Measurements from ENCODE around the gene CCL16.

CCL16 gene

DNA sequence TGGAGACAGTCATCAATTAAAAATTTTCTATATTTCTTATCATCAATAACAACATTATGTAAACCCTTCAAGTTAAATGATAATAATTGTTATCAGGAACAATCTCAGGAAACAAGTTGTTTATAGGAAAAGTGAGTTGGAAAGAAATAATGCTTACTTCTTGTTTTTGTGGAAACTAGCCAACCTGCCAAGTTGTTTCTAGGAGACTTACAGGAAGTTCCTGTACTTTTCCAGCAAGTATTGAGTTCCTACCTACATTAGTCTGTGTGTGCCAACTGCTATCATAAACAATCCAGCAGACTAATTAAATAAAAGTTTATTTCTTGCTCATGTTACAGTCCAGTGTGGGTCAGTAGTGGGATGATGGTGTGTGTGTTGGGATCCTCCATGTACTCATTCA lies 6.9 kb upstream of the CCL16 start:
- no peak overlapping the region for H3K4me3 ChIP-seq (ENCODE audit: control insufficient read depth, low read depth, low read length)
- TF ChIP-seq, protein P1, sequence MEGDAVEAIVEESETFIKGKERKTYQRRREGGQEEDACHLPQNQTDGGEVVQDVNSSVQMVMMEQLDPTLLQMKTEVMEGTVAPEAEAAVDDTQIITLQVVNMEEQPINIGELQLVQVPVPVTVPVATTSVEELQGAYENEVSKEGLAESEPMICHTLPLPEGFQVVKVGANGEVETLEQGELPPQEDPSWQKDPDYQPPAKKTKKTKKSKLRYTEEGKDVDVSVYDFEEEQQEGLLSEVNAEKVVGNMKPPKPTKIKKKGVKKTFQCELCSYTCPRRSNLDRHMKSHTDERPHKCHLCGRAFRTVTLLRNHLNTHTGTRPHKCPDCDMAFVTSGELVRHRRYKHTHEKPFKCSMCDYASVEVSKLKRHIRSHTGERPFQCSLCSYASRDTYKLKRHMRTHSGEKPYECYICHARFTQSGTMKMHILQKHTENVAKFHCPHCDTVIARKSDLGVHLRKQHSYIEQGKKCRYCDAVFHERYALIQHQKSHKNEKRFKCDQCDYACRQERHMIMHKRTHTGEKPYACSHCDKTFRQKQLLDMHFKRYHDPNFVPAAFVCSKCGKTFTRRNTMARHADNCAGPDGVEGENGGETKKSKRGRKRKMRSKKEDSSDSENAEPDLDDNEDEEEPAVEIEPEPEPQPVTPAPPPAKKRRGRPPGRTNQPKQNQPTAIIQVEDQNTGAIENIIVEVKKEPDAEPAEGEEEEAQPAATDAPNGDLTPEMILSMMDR (IDR thresholded peaks at IDR 0.05; ENCODE audit: control insufficient read depth, insufficient read depth, low read depth, low read length, missing control alignments) = no peak
- DNase-seq (ENCODE audit: low read depth) = no peak

DNA sequence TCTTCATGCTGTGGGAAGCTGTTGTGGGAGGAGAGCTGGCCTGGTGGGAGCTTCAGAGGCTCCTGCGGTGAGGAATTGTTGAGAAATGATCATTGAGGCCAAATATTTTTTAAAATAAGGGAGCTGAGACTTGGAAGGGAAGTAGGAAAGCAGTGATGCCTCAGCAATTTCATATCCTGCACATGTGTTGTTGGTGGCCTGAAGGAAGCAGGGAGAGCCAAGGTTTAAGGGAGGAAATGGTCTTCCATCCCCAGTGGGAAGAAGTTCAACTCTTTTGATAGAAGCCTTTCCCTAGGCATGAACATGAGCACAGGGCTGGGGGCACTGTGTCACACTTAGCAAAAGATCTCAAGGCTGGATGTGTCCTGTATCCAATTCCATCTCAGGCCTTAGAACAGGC lies 5.3 kb upstream of the CCL16 start, which contains the start of gene CCL14:
CCL14 (minus strand) TSS at position 87 of the 400 bp plus-strand sequence; CDS start at position 7, 80 bp downstream.
- DNase-seq (ENCODE audit: low read depth) = no peak
- no peak within 1 kb of the TSS for H3K4me3 ChIP-seq (ENCODE audit: control insufficient read depth, low read depth, low read length)
- TF ChIP-seq, protein P1 (IDR thresholded peaks at IDR 0.05; ENCODE audit: control insufficient read depth, insufficient read depth, low read depth, low read length, missing control alignments) = no peak

DNA sequence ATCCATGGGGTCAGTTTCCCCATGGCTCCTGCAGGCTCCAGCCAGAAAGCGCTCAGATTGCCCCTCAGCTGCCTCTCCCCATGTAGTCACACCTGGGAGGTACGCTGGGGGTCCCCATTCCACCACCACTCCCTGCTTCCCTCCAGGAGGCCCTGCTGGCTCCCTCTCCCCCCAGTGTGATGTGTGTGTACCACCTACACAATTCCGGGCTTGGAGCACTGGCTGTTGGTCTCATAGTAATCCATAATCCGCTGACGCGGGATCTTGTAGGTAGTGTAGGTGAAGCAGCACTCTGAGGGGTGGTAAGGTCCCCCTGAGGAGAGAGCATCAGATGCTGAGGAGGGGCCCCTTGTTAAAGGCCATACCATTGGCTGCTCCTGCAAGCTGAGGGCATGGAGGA lies 2.8 kb upstream of the CCL16 start:
- TF ChIP-seq, protein P1 (IDR thresholded peaks at IDR 0.05; ENCODE audit: control insufficient read depth, insufficient read depth, low read depth, low read length, missing control alignments) = no peak
- DNase-seq (ENCODE audit: low read depth) = no peak
- H3K4me3 ChIP-seq (ENCODE audit: control insufficient read depth, low read depth, low read length) = no peak overlapping the region

GRCh38 chr17:35982409-35983191 lies 1.3 kb upstream of the CCL16 start:
- DNase-seq (ENCODE audit: low read depth) = no peak
- H3K4me3 ChIP-seq (ENCODE audit: control insufficient read depth, low read depth, low read length) = no peak overlapping the region
- TF ChIP-seq, protein P1 (IDR thresholded peaks at IDR 0.05; ENCODE audit: control insufficient read depth, insufficient read depth, low read depth, low read length, missing control alignments) = no peak

DNA sequence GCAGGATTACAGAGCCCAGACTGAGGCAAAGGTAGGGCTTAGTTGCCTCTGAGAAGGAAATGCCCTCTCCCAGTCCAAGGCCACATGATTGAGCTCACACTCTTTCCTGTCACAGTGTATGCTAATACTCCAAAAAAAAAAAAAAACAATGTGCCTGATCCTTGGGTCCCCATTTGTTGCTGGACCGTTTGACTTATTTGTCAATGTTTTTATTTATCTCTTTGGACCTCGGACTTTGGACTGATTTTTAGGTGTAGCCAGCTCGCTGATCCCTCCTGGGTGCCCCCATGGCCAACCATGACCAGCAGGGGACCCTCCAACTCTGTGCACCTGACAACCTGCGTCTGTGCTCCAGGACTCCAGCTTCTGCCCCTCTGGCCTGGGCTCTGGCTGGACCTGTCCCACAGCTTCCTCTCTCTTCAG lies 622 bp upstream of the CCL16 start:
- no peak for DNase-seq (ENCODE audit: low read depth)
- H3K4me3 ChIP-seq (ENCODE audit: control insufficient read depth, low read depth, low read length) = no peak overlapping the region
- TF ChIP-seq, protein P1 (IDR thresholded peaks at IDR 0.05; ENCODE audit: control insufficient read depth, insufficient read depth, low read depth, low read length, missing control alignments) = no peak

- TF ChIP-seq, protein P1 (IDR thresholded peaks at IDR 0.05; ENCODE audit: control insufficient read depth, insufficient read depth, low read depth, low read length, missing control alignments) = no peak
- no peak for DNase-seq (ENCODE audit: low read depth)
- no peak overlapping the region for H3K4me3 ChIP-seq (ENCODE audit: control insufficient read depth, low read depth, low read length)
Measured at GRCh38 chr17:35978346-35978745, 3.0 kb downstream of the CCL16 start.

Measured in AG09309 (cell line).